Gastrocnemius medialis (tissue), 4 donors: ENCODE results near the gene CA12. TPM values are rescaled to one million over a fixed set of nuclear protein-coding genes. Genes with fewer than 3 reads are reported as not detected.

Experiments
- ATAC-seq, 2 donors: fragments of 150-250 bp; one replicate each; pipeline ENCODE4 v1.9.1; 2016
- DNase-seq, 2 donors: peaks; one replicate each; pipeline ENCODE4 v3.0.0-alpha.2; 2019
- H3K27ac ChIP-seq, 4 donors: fragments of 200-600 bp; sonication (generic); 1 replicate in 1 of 4; 2 replicates in 3 of 4; pipeline ENCODE4 v1.5.1; 2016 to 2018; ENCODE audit warnings: mild to moderate bottlenecking in 2 of 4, moderate library complexity in 1 of 4
- H3K27me3 ChIP-seq, 3 donors: fragments of 200-600 bp; sonication (generic) in 2 of 3; 1 replicate in 1 of 3; 2 replicates in 2 of 3; pipeline versions ENCODE4 v1.5.1 to v1.6.0; 2016 to 2019; ENCODE audit warnings: mild to moderate bottlenecking in 1 of 3, moderate library complexity in 1 of 3
- H3K36me3 ChIP-seq, 2 donors: fragments of 200-600 bp; sonication (generic) in 1 of 2; one replicate each; pipeline ENCODE4 v1.5.1; 2017 to 2018
- H3K4me1 ChIP-seq, 2 donors: fragments of 200-600 bp; sonication (generic) in 1 of 2; one replicate each; pipeline ENCODE4 v1.5.1; 2016 to 2017; ENCODE audit warnings: mild to moderate bottlenecking in 2 of 2
- H3K4me3 ChIP-seq, 4 donors: fragments of 200-600 bp; sonication (generic) in 3 of 4; 1 replicate in 1 of 4; 2 replicates in 3 of 4; pipeline ENCODE4 v1.5.1; 2016 to 2019; ENCODE audit warnings: mild to moderate bottlenecking in 2 of 4
- H3K9me3 ChIP-seq, 3 donors: fragments of 200-600 bp; sonication (generic) in 2 of 3; 1 replicate in 1 of 3; 2 replicates in 2 of 3; pipeline ENCODE4 v1.5.1; 2016 to 2019
- CTCF ChIP-seq, 5 experiments: fragments of 450-650 bp in 3 of 5; fragments of 200-600 bp in 2 of 5; sonication (generic) in 2 of 5; IDR thresholded peaks in 4 of 5; conservative IDR thresholded peaks in 1 of 5; 1 replicate in 4 of 5; 2 replicates in 1 of 5; pipeline ENCODE4 v1.5.1; 2016 to 2019; ENCODE audit warnings: antibody characterized with exemption in 5 of 5, mild to moderate bottlenecking in 3 of 5, moderate library complexity in 3 of 5
- POLR2A ChIP-seq, 2 donors: fragments of 450-650 bp; IDR thresholded peaks; one replicate each; pipeline ENCODE4 v1.6.1; 2017; ENCODE audit warnings: antibody characterized with exemption in 2 of 2, mild to moderate bottlenecking in 2 of 2, moderate library complexity in 2 of 2
- in situ Hi-C, 4 donors: fragments of 200-750 bp; cut with MboI; loops; one replicate each; pipeline versions ENCODE4 v1.15.0 to v1.8.0; 2017; ENCODE audit warnings: low sequenced_read_pairs in 4 of 4
- intact Hi-C: fragments of 100-400 bp; cut with DNase I; formaldehyde crosslinking; loops from one replicate; pipeline ENCODE4 v1.15.1; 2023; ENCODE audit warnings: low total_unique reads
- total RNA-seq, 4 donors: library from RNA; depleted of rRNA; stranded (reverse); fragments of >200 nt; gene quantifications; one replicate each; pipeline versions ENCODE4 v1.1.0 to v1.2.3, GENCODE V29; 2016

CA12 gene
- total RNA-seq, 4 donors from 2014 or later, result 0.10 to 1.7 TPM; not detected in 2

- TF ChIP-seq POLR2A (IDR thresholded peaks at IDR 0.05), result no peak
- TF ChIP-seq CTCF (IDR thresholded peaks at IDR 0.05 in 4 of 5, conservative IDR thresholded peaks at IDR 0.05 in 1 of 5), result no peak
- no peak for DNase-seq
- Histone ChIP-seq H3K27ac (no peak overlapping the region), H3K36me3 (no peaks in the 10 kb centered on the region), H3K4me3 (no peak overlapping the region), H3K4me1 (peaks cover 6 to 21% of the 10 kb centered on the region in 2 donors), H3K27me3 (no peaks in the 10 kb centered on the region), H3K9me3 (no peaks in the 10 kb centered on the region)
- in situ Hi-C loops, result loop anchor here in 1 of 4 donors (10.0 kb wide), 1 partner anchor 97 kb away; no protein-coding TSS in a partner anchor
- intact Hi-C loops, result no loop called here
- ATAC-seq, result no peak
Observed at GRCh38 chr15:63391669-63392360, 10.2 kb upstream of the CA12 start.

GRCh38 chr15:63390689-63391088 is 9.0 kb upstream of the CA12 start:
- intact Hi-C loops (no loop called here), in situ Hi-C loops (loop anchor here in 1 of 4 donors (10.0 kb wide), 1 partner anchor 96 kb away; no protein-coding TSS in a partner anchor)
- no peak for DNase-seq
- peaks cover 6 to 21% of the 10 kb centered on the region in 2 donors for H3K4me1 ChIP-seq
- no peak overlapping the region for H3K4me3 ChIP-seq
- ATAC-seq, result no peak
- TF ChIP-seq POLR2A (IDR thresholded peaks at IDR 0.05) (no peak), CTCF (IDR thresholded peaks at IDR 0.05 in 4 of 5, conservative IDR thresholded peaks at IDR 0.05 in 1 of 5) (no peak)
- H3K36me3 ChIP-seq, result no peaks in the 10 kb centered on the region
- no peaks in the 10 kb centered on the region for H3K9me3 ChIP-seq
- no peak overlapping the region for H3K27ac ChIP-seq
- no peaks in the 10 kb centered on the region for H3K27me3 ChIP-seq

GRCh38 chr15:63389902-63390670 is 8.4 kb upstream of the CA12 start:
- ATAC-seq (no peak), DNase-seq (no peak)
- no peaks in the 10 kb centered on the region for H3K27me3 ChIP-seq
- TF ChIP-seq CTCF (IDR thresholded peaks at IDR 0.05 in 4 of 5, conservative IDR thresholded peaks at IDR 0.05 in 1 of 5) (no peak), POLR2A (IDR thresholded peaks at IDR 0.05) (no peak)
- peaks cover 6 to 21% of the 10 kb centered on the region in 2 donors for H3K4me1 ChIP-seq
- no peak overlapping the region for H3K4me3 ChIP-seq
- H3K36me3 ChIP-seq, result no peaks in the 10 kb centered on the region
- in situ Hi-C loops, result loop anchor here in 1 of 4 donors (10.0 kb wide), 1 partner anchor 95 kb away; no protein-coding TSS in a partner anchor
- no peaks in the 10 kb centered on the region for H3K9me3 ChIP-seq
- H3K27ac ChIP-seq, result no peak overlapping the region
- intact Hi-C loops, result no loop called here

GRCh38 chr15:63388511-63388910 is 6.9 kb upstream of the CA12 start:
- Histone ChIP-seq H3K36me3 (no peaks in the 10 kb centered on the region), H3K9me3 (no peaks in the 10 kb centered on the region), H3K4me1 (peaks cover 6 to 21% of the 10 kb centered on the region in 2 donors), H3K27me3 (no peaks in the 10 kb centered on the region), H3K27ac (no peak overlapping the region), H3K4me3 (no peak overlapping the region)
- DNase-seq (no peak), ATAC-seq (no peak)
- TF ChIP-seq CTCF (IDR thresholded peaks at IDR 0.05 in 4 of 5, conservative IDR thresholded peaks at IDR 0.05 in 1 of 5) (no peak), POLR2A (IDR thresholded peaks at IDR 0.05) (no peak)
- intact Hi-C loops (no loop called here), in situ Hi-C loops (no loop called here)
